ENCODE results near the gene BLTP2. TPM values are rescaled to one million over a fixed set of nuclear protein-coding genes. Genes with fewer than 3 reads are reported as not detected.
A peak's percentile ranks its signal among the peaks of the same experiment; 100 is the strongest.

BLTP2 gene
- total RNA-seq, 1 experiment from 2014 or later: 140 TPM

DNA sequence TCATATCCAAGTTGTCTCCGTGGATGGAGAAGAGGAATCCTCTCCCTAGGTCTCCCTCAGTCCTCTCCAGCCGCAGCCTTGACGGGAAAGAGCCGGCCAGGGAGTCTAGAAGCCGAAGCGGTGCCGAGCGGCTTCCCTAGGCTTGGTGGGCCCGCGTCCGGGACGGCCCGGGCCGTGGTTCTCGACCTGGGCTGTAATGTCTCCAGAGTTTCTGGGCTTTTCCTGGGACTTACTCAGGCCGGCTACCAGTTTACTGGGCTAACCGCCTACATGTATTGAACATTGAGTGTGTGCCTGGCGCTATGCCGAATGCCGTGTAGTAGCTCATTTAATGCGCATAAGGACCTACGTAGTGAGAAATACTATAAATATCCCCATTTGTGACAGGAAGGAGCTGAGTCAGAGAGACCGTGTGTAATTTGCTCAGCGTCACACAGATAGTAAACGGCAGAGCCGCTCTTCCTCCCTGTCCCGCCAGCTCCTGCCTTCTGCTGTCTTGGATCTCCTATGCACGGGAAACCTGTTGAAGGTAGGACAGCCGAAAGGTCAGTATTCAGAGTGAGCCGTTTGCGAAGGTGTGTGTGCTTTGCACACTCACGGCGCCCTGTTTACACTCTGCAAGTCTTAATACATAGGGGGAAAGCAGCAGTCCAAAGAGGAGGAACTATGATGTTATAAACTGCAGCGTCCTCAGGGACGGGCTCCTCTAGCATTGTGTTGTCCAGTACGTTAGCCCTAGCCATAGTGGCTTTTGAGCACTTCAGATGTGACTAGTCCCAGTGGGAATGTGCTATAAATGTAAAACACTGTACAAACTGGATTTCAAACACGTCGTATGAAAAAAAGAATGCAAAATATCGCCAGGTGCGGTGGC is 45.4 kb downstream of the BLTP2 start:
- Histone ChIP-seq H3K4me1 (ENCODE audit: control insufficient read depth in 1 of 2, insufficient read depth in 2 of 2, low read length in 2 of 2) (peaks cover 4 to 22% of the 10 kb centered on the region in 2 experiments; a peak in 2 of 4 replicates), H4K20me1 (ENCODE audit: insufficient read depth) (no peaks in the 10 kb centered on the region), H3K9me3 (ENCODE audit: control insufficient read depth in 1 of 2, insufficient read depth in 1 of 2, low read depth in 1 of 2, low read length in 2 of 2) (no peaks in the 10 kb centered on the region), H3K4me3 (replicated peaks in 1 of 2; ENCODE audit: low read depth in 1 of 2, low read length in 2 of 2) (peak overlapping the region; percentile 93 to 97), H3K9me2 (ENCODE audit: insufficient read depth) (no peaks in the 10 kb centered on the region), H3K36me3 (ENCODE audit: control insufficient read depth in 1 of 2, insufficient read depth in 2 of 2, low read length in 2 of 2) (peaks cover 0 to 2% of the 10 kb centered on the region in 2 experiments; a peak in 2 of 4 replicates), H3K27ac (ENCODE audit: low read depth, low read length) (peak overlapping the region; percentile 80), H2AFZ (ENCODE audit: low read depth, low read length, poor library complexity, severe bottlenecking) (no peak overlapping the region), H3K4me2 (ENCODE audit: low read length) (peak overlapping the region; percentile 97), H3K27me3 (ENCODE audit: insufficient read depth, low read length) (no peaks in the 10 kb centered on the region), H3K79me2 (ENCODE audit: insufficient read depth, low read length) (peaks cover 33% of the 10 kb centered on the region), H3K9ac (ENCODE audit: low read length) (peak overlapping the region; percentile 92)
- RAD21 ChIA-PET (ENCODE audit: low non-redundant PET in 1 of 2, low total read pairs in 2 of 2, uncharacterized antibody in 2 of 2, unreplicated experiment in 2 of 2): no interaction called here
- POLR2A ChIA-PET: interaction anchor here (0.7 to 1.1 kb wide), 2 partner anchors 28 to 120 kb away, joined by 3 to 5 read pairs; partner anchors contain the start of genes PIGS and RPL23A
- BruUV-seq (replicated peaks): TSS peak; percentile 92
- intact Hi-C loops (cut with micrococcal nuclease): no loop called here
- peak; percentile 66 for DNase-seq (ENCODE audit: low read depth, low spot score)
- CTCF ChIA-PET: interaction anchor here (0.8 to 1.1 kb wide), 3 partner anchors 12 to 47 kb away, joined by 3 to 4 read pairs (median 3); no protein-coding TSS in a partner anchor
- ATAC-seq: peak; percentile 65
- TF ChIP-seq ZNF274 (IDR thresholded peaks at IDR 0.05; ENCODE audit: low read depth, low read length) (no peak), SRF (IDR thresholded peaks at IDR 0.05; ENCODE audit: low read depth) (no peak), ZFX (IDR thresholded peaks at IDR 0.05) (0 out of 2 replicates have a peak, but pooled peaks have one; percentile 5), SIN3A (IDR thresholded peaks at IDR 0.05; ENCODE audit: low read depth) (peak; percentile 9), EZH2 (IDR thresholded peaks at IDR 0.05) (no peak), JUND (IDR thresholded peaks at IDR 0.05) (0 out of 2 replicates have a peak, but pooled peaks have one; percentile 2), CEBPB (IDR thresholded peaks at IDR 0.05; ENCODE audit: low read depth) (no peak)
- TF ChIP-seq, protein P1, sequence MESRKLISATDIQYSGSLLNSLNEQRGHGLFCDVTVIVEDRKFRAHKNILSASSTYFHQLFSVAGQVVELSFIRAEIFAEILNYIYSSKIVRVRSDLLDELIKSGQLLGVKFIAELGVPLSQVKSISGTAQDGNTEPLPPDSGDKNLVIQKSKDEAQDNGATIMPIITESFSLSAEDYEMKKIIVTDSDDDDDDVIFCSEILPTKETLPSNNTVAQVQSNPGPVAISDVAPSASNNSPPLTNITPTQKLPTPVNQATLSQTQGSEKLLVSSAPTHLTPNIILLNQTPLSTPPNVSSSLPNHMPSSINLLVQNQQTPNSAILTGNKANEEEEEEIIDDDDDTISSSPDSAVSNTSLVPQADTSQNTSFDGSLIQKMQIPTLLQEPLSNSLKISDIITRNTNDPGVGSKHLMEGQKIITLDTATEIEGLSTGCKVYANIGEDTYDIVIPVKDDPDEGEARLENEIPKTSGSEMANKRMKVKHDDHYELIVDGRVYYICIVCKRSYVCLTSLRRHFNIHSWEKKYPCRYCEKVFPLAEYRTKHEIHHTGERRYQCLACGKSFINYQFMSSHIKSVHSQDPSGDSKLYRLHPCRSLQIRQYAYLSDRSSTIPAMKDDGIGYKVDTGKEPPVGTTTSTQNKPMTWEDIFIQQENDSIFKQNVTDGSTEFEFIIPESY (IDR thresholded peaks at IDR 0.05; ENCODE audit: extremely low read depth, insufficient replicate concordance, low read length): peak; percentile 6
- TF ChIP-seq, protein P2, sequence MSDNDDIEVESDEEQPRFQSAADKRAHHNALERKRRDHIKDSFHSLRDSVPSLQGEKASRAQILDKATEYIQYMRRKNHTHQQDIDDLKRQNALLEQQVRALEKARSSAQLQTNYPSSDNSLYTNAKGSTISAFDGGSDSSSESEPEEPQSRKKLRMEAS (IDR thresholded peaks at IDR 0.05): 0 out of 2 replicates have a peak, but pooled peaks have one; percentile 2

Data from HCT116 (cell line).